ENCODE results near the gene MYO1B. TPM values are rescaled to one million over a fixed set of nuclear protein-coding genes. Genes with fewer than 3 reads are reported as not detected.

The MYO1B gene
- total RNA-seq, 2 donors from 2014 or later = 11.6 to 14.7 TPM

DNA sequence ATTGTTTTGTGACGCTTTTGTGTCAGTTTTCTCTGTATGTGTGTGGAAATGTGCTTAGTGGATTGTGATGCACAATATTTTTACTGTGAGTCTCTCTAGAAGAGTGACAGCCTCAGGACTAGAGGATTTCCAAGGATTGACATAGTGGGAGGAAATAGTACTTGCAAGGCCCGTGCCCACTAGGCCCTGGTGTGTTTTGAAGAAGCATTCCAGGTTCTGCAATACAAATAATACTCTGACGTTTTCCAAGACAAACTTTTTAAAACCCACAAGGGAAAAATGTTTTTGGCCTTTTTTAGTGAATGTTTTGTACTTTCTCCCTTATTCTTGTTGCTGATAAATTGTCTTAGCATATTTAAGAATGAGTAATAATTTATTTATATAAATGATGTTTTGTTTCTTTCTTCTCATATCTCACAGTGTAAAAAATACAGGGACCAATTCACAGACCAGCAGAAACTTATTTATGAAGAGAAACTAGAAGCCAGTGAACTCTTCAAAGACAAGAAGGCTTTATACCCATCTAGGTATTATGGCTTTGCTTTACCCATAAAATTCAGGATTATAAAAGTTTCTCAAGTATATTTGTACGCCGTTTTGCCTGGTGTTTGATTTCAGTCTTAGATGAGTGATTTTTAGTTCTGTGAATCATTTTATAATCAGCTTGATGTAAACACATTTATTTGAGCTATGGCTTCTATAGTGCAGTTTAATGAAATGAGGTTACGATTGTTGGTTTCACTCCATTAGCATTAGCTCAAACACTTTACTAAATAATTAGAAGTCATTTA, 165.6 kb downstream of the MYO1B start:
- H3K36me3 ChIP-seq = peaks cover 19% of the 10 kb centered on the region

DNA sequence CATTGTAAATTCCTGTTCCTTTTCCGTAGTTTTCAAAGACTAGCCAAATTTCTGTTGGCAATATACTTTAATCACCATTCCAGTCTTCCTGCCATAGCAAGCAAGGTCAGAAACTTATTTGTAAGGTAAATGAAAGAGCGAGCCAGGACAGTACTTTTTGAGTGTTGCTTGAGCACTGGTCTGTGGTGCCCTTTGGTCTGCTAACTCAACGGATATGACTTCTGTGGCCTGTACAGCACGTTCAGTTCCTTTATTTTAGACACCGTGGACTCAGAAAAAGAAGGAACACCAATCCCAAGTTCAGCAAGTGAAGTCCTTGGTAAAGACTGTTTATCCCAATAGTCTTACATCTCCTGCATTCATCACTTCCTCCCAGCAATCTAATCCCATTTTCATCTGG, 166.3 kb downstream of the MYO1B start:
- DNase-seq (ENCODE audit: low spot score) = no peak
- Histone ChIP-seq H3K36me3 (peaks cover 19% of the 10 kb centered on the region), H3K9me3 (no peaks in the 10 kb centered on the region), H3K4me3 (no peak overlapping the region), H3K27me3 (no peaks in the 10 kb centered on the region), H3K4me1 (no peaks in the 10 kb centered on the region), H3K27ac (peak overlapping the region in 1 of 2 donors; percentile 15)
- no peak for TF ChIP-seq CTCF (IDR thresholded peaks at IDR 0.05)

More for the DNA sequence above, 165.6 kb downstream of the MYO1B start:
- Histone ChIP-seq H3K27ac (peak overlapping the region in 1 of 2 donors; percentile 15), H3K4me3 (no peak overlapping the region), H3K4me1 (no peaks in the 10 kb centered on the region), H3K9me3 (no peaks in the 10 kb centered on the region), H3K27me3 (no peaks in the 10 kb centered on the region)
- TF ChIP-seq CTCF (IDR thresholded peaks at IDR 0.05) = no peak
- no peak for DNase-seq (ENCODE audit: low spot score)

DNA sequence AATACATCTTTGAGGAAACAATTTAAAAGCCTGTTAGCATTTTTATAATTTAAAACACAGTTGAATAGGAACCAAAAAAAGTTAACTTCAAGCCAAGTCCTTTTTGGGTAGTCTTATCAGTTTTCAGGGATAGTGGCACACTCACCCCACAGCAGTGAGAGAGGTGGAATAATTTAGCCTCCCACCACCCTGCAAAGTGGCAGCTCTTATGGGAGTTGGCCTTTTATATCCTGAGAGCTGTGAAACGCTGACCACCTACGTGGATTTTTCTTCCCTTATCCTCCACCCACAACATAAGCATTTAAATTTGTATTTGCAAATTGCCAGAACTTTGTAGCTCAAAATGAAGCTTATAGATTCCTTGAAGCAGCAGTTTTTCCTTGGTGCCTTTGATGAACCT, 167.1 kb downstream of the MYO1B start:
- TF ChIP-seq CTCF (IDR thresholded peaks at IDR 0.05) = no peak
- Histone ChIP-seq H3K4me1 (no peaks in the 10 kb centered on the region), H3K27me3 (no peaks in the 10 kb centered on the region), H3K4me3 (no peak overlapping the region), H3K27ac (no peak overlapping the region), H3K36me3 (peaks cover 19% of the 10 kb centered on the region), H3K9me3 (no peaks in the 10 kb centered on the region)
- DNase-seq (ENCODE audit: low spot score) = no peak

DNA sequence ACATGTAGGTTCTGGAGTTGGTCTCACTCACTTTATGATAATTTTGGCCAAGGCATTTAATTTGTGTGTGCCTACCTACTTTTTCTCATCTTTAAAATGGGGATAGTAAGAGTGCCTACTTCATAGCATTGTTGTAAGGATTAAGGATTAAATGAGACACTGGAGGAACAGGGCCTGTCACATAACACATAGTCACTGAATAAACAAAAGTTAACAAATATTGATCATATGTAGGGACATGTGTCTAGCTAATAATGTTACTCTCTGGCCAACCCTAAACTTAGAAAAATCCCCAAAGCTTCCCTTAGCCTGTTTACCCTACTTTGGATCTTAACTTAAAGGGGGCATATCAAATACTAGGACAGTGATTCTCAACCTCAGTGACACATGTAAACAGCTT, 169.9 kb downstream of the MYO1B start:
- peaks cover 9% of the 10 kb centered on the region for H3K36me3 ChIP-seq
- DNase-seq (ENCODE audit: low spot score) = no peak

GRCh38 chr2:191415858-191416257, 170.7 kb downstream of the MYO1B start:
- Histone ChIP-seq H3K36me3 (peaks cover 9% of the 10 kb centered on the region), H3K27me3 (no peaks in the 10 kb centered on the region), H3K4me3 (no peak overlapping the region), H3K9me3 (no peaks in the 10 kb centered on the region), H3K27ac (no peak overlapping the region), H3K4me1 (no peaks in the 10 kb centered on the region)
- no peak for TF ChIP-seq CTCF (IDR thresholded peaks at IDR 0.05)
- DNase-seq (ENCODE audit: low spot score) = no peak

More for the DNA sequence above, 169.9 kb downstream of the MYO1B start:
- no peak overlapping the region for H3K27ac ChIP-seq
- H3K9me3 ChIP-seq = no peaks in the 10 kb centered on the region
- H3K4me1 ChIP-seq = no peaks in the 10 kb centered on the region
- TF ChIP-seq CTCF (IDR thresholded peaks at IDR 0.05) = no peak
- no peak overlapping the region for H3K4me3 ChIP-seq
- H3K27me3 ChIP-seq = no peaks in the 10 kb centered on the region

GRCh38 chr2:191417746-191418145, 172.5 kb downstream of the MYO1B start:
- no peak for DNase-seq (ENCODE audit: low spot score)
- H3K9me3 ChIP-seq = no peaks in the 10 kb centered on the region
- H3K36me3 ChIP-seq = peaks cover 9% of the 10 kb centered on the region
- H3K4me1 ChIP-seq = no peaks in the 10 kb centered on the region
- H3K27ac ChIP-seq = no peak overlapping the region
- no peak overlapping the region for H3K4me3 ChIP-seq
- TF ChIP-seq CTCF (IDR thresholded peaks at IDR 0.05) = no peak
- no peaks in the 10 kb centered on the region for H3K27me3 ChIP-seq

All from right atrium auricular region (tissue), 2 donors.